ENCODE measurements around the gene FUZ.

Gene FUZ

DNA sequence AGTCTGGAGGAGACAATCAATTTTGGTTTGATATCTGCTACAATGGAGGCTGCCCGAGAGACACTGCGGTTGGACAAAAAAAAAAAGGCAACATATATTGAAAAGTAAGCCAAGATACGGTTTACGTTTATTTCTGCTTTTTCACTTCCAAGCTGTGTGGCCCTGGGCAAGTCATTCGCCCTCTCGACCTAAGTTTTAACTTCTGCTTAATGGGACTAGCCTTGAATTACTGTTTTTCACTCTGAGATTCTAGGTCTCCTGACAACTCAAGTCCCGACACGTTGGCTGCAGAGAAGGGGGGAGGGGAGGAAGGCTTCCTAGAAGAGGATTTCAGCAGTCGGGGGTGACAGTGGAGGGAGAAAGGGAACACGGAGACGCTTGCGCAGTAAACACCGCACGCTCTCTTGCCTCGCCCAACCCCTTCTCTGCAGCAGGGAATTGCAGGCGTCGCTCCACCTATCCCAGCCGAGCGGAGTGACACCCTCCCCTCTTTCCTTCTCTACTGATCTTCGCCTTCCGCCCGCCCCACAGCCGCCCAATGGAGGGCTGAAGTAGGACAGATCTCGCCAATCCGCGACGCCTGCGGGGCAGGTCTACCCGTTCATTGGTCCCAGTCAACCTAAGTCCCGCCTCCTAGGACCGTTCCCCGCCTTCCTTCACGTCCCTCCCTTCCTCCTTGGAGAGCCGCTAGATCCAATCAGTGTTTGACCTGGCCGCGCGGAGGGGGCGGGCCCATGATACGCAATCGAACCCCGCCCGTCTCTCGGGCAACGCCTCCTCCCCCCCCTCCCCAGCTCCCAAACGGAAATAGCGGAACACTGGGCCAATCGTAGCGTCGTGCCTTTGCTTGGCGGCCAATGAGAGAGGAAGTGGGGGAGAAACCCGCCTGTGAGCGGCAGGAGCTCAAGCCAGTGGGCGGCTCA is 46.8 kb downstream of the FUZ start (continued):
- TF ChIP-seq, protein P1, sequence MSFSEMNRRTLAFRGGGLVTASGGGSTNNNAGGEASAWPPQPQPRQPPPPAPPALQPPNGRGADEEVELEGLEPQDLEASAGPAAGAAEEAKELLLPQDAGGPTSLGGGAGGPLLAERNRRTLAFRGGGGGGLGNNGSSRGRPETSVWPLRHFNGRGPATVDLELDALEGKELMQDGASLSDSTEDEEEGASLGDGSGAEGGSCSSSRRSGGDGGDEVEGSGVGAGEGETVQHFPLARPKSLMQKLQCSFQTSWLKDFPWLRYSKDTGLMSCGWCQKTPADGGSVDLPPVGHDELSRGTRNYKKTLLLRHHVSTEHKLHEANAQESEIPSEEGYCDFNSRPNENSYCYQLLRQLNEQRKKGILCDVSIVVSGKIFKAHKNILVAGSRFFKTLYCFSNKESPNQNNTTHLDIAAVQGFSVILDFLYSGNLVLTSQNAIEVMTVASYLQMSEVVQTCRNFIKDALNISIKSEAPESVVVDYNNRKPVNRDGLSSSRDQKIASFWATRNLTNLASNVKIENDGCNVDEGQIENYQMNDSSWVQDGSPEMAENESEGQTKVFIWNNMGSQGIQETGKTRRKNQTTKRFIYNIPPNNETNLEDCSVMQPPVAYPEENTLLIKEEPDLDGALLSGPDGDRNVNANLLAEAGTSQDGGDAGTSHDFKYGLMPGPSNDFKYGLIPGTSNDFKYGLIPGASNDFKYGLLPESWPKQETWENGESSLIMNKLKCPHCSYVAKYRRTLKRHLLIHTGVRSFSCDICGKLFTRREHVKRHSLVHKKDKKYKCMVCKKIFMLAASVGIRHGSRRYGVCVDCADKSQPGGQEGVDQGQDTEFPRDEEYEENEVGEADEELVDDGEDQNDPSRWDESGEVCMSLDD (tag by site-specific recombination; IDR thresholded peaks at IDR 0.05) = peak; percentile 59; the same call in 1 of the 2 replicates
- TF ChIP-seq ZBTB8A (tag by site-specific recombination; IDR thresholded peaks at IDR 0.05) = peak; percentile 97
- TF ChIP-seq, protein P2, sequence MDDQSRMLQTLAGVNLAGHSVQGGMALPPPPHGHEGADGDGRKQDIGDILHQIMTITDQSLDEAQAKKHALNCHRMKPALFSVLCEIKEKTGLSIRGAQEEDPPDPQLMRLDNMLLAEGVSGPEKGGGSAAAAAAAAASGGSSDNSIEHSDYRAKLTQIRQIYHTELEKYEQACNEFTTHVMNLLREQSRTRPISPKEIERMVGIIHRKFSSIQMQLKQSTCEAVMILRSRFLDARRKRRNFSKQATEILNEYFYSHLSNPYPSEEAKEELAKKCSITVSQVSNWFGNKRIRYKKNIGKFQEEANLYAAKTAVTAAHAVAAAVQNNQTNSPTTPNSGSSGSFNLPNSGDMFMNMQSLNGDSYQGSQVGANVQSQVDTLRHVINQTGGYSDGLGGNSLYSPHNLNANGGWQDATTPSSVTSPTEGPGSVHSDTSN (CRISPR knock-in tag; IDR thresholded peaks at IDR 0.05) = peak; percentile 98
- TF ChIP-seq ZNF768 (tag by site-specific recombination; IDR thresholded peaks at IDR 0.05) = no peak; the same call in 1 of the 2 replicates
- peak; percentile 100 for TF ChIP-seq SP3 (tag by site-specific recombination; IDR thresholded peaks at IDR 0.05)
- TF ChIP-seq ZNF366 (tag by site-specific recombination; conservative IDR thresholded peaks at IDR 0.05) = peak; percentile 99
- TF ChIP-seq MZF1 (tag by site-specific recombination; IDR thresholded peaks at IDR 0.05; ENCODE audit: borderline replicate concordance) = peak; percentile 81; the same call in 1 of the 2 replicates
- 0 out of 2 replicates have a peak, but pooled peaks have one; percentile 20 for TF ChIP-seq ZNF629 (tag by site-specific recombination; IDR thresholded peaks at IDR 0.05)
- TF ChIP-seq ZSCAN16 (tag by site-specific recombination; IDR thresholded peaks at IDR 0.05) = no peak
- peak; percentile 89 for TF ChIP-seq PRDM1 (tag by site-specific recombination; IDR thresholded peaks at IDR 0.05)
- TF ChIP-seq ZNF324 (tag by site-specific recombination; IDR thresholded peaks at IDR 0.05) = 0 out of 2 replicates have a peak, but pooled peaks have one; percentile 20
- TF ChIP-seq ZNF146 (tag by site-specific recombination; IDR thresholded peaks at IDR 0.05) = no peak
- TF ChIP-seq KLF10 (tag by site-specific recombination; IDR thresholded peaks at IDR 0.05) = peak; percentile 61; the same call in 1 of the 2 replicates
- TF ChIP-seq, protein P3, sequence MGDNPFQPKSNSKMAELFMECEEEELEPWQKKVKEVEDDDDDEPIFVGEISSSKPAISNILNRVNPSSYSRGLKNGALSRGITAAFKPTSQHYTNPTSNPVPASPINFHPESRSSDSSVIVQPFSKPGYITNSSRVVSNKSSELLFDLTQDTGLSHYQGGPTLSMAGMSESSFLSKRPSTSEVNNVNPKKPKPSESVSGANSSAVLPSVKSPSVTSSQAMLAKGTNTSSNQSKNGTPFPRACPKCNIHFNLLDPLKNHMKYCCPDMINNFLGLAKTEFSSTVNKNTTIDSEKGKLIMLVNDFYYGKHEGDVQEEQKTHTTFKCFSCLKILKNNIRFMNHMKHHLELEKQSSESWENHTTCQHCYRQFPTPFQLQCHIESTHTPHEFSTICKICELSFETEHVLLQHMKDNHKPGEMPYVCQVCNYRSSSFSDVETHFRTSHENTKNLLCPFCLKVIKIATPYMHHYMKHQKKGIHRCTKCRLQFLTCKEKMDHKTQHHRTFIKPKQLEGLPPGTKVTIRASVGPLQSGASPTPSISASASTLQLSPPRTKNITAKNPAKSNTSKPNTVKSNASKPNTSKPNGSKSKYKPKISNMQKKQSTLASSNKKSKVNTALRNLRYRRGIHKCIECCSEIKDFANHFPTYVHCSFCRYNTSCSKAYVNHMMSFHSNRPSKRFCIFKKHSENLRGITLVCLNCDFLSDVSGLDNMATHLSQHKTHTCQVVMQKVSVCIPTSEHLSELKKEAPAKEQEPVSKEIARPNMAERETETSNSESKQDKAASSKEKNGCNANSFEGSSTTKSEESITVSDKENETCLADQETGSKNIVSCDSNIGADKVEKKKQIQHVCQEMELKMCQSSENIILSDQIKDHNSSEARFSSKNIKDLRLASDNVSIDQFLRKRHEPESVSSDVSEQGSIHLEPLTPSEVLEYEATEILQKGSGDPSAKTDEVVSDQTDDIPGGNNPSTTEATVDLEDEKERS (tag by site-specific recombination; IDR thresholded peaks at IDR 0.05) = peak; percentile 74
- TF ChIP-seq ZBTB21 (tag by site-specific recombination; IDR thresholded peaks at IDR 0.05) = no peak
- peak; percentile 97 for TF ChIP-seq ZNF621 (tag by site-specific recombination; IDR thresholded peaks at IDR 0.05)
- TF ChIP-seq OVOL3 (tag by site-specific recombination; IDR thresholded peaks at IDR 0.05) = peak; percentile 97
- TF ChIP-seq EGR2 (tag by site-specific recombination; IDR thresholded peaks at IDR 0.05; ENCODE audit: low read depth) = peak; percentile 54
- peak; percentile 44 for TF ChIP-seq ZXDB (tag by site-specific recombination; IDR thresholded peaks at IDR 0.05)
- peak; percentile 89; the same call in 1 of the 2 replicates for TF ChIP-seq KLF16 (tag by site-specific recombination; IDR thresholded peaks at IDR 0.05)
- peak; percentile 27; the same call in 1 of the 2 replicates for TF ChIP-seq KLF7 (tag by site-specific recombination; IDR thresholded peaks at IDR 0.05; ENCODE audit: borderline replicate concordance)
- TF ChIP-seq ZNF561 (tag by site-specific recombination; IDR thresholded peaks at IDR 0.05; ENCODE audit: borderline replicate concordance) = peak; percentile 96
- TF ChIP-seq, protein P4, sequence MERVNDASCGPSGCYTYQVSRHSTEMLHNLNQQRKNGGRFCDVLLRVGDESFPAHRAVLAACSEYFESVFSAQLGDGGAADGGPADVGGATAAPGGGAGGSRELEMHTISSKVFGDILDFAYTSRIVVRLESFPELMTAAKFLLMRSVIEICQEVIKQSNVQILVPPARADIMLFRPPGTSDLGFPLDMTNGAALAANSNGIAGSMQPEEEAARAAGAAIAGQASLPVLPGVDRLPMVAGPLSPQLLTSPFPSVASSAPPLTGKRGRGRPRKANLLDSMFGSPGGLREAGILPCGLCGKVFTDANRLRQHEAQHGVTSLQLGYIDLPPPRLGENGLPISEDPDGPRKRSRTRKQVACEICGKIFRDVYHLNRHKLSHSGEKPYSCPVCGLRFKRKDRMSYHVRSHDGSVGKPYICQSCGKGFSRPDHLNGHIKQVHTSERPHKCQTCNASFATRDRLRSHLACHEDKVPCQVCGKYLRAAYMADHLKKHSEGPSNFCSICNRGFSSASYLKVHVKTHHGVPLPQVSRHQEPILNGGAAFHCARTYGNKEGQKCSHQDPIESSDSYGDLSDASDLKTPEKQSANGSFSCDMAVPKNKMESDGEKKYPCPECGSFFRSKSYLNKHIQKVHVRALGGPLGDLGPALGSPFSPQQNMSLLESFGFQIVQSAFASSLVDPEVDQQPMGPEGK (tag by site-specific recombination; IDR thresholded peaks at IDR 0.05) = peak; percentile 88
- TF ChIP-seq KLF9 (tag by site-specific recombination; IDR thresholded peaks at IDR 0.05; ENCODE audit: low read depth) = peak; percentile 91
- peak; percentile 69 for TF ChIP-seq ZFHX2 (tag by site-specific recombination; conservative IDR thresholded peaks at IDR 0.05)
- TF ChIP-seq, protein P5, sequence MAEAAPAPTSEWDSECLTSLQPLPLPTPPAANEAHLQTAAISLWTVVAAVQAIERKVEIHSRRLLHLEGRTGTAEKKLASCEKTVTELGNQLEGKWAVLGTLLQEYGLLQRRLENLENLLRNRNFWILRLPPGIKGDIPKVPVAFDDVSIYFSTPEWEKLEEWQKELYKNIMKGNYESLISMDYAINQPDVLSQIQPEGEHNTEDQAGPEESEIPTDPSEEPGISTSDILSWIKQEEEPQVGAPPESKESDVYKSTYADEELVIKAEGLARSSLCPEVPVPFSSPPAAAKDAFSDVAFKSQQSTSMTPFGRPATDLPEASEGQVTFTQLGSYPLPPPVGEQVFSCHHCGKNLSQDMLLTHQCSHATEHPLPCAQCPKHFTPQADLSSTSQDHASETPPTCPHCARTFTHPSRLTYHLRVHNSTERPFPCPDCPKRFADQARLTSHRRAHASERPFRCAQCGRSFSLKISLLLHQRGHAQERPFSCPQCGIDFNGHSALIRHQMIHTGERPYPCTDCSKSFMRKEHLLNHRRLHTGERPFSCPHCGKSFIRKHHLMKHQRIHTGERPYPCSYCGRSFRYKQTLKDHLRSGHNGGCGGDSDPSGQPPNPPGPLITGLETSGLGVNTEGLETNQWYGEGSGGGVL (tag by site-specific recombination; IDR thresholded peaks at IDR 0.05) = peak; percentile 62; the same call in 1 of the 2 replicates
- TF ChIP-seq ZBTB20 (tag by site-specific recombination; IDR thresholded peaks at IDR 0.05) = peak; percentile 14; the same call in 1 of the 2 replicates

All from HEK293 (cell line).